Smooth muscle cell of the pulmonary artery (primary cell): ENCODE results near the gene CALY. TPM values are rescaled to one million over a fixed set of nuclear protein-coding genes. Genes with fewer than 3 reads are reported as not detected.

ENCODE experiments used
- total RNA-seq: library from RNA; depleted of rRNA; stranded (reverse); fragments of >200 nt; gene quantifications from 2 replicates; pipeline ENCODE4 v1.2.3, GENCODE V29; 2014

Gene CALY, protein sequence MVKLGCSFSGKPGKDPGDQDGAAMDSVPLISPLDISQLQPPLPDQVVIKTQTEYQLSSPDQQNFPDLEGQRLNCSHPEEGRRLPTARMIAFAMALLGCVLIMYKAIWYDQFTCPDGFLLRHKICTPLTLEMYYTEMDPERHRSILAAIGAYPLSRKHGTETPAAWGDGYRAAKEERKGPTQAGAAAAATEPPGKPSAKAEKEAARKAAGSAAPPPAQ
- not detected in 2 replicates for total RNA-seq

DNA sequence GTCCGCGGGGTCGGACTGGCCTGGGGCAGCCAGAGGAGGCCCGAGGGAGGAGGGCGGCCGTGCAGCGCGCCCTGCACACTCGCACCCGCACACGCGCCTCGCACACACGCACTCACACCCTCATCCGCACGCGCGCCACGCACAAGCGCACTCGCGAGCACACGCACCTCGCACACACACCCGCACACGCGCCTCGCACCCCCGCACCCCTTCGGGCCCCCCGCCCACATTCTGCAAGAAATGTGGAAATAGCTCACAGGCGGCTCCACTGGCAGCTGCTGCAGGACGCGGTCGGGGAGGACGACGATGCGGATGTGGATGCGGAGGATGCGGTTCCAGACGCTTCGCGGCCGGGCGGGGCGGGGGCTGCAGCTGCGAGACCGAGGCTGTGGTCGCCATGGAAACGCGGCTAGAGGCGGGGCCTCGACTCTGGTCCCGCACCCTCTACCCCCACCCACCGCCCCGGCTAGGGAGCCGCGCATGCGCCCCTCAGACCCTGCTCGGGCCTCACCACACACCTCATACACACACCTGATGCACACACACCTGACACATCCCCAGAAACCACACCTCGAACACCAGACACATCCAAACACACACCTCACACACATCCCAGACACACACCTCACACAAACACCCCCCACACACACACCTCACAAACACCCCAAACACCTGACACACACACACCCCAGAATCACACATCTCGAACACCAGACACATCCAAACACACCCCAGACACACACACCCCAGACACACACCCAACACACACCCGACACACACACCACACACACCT is at the start of gene CALY:
CALY (minus strand) TSS at position 320 of the 793 bp plus-strand sequence. CDS start 7,907 bp downstream, outside the sequence.

DNA sequence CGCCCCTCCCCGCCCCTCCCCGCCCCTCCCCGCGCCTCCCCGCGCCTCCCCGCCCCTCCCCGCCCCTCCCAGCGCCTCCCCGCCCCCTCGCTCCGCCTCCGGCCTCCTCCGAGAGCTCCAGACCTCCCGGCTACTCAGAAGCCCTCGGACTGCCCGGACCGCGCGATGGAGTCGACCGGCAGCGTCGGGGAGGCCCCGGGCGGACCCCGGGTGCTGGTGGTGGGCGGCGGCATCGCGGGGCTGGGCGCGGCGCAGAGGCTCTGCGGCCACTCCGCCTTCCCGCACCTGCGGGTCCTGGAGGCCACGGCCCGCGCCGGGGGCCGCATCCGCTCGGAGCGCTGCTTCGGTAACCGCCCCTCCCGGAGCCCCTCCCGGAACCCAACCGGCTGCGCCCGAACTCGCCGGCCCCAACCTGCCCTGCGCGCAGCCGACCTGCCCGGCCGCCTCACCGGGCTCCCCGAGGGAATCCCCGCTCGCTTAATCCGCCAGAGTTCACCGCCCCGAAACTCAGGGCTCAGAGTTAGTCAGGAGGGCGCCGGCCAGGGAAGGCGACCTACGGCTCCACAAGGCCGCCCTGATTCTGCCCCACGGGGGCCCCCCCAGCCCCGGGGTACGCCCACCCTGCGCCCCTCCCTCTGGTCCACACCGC is 42.6 kb upstream of the CALY start, which contains the start of gene PAOX:
PAOX (plus strand) TSS at position 111 of the 649 bp plus-strand sequence; CDS start at position 166, 55 bp downstream.

DNA sequence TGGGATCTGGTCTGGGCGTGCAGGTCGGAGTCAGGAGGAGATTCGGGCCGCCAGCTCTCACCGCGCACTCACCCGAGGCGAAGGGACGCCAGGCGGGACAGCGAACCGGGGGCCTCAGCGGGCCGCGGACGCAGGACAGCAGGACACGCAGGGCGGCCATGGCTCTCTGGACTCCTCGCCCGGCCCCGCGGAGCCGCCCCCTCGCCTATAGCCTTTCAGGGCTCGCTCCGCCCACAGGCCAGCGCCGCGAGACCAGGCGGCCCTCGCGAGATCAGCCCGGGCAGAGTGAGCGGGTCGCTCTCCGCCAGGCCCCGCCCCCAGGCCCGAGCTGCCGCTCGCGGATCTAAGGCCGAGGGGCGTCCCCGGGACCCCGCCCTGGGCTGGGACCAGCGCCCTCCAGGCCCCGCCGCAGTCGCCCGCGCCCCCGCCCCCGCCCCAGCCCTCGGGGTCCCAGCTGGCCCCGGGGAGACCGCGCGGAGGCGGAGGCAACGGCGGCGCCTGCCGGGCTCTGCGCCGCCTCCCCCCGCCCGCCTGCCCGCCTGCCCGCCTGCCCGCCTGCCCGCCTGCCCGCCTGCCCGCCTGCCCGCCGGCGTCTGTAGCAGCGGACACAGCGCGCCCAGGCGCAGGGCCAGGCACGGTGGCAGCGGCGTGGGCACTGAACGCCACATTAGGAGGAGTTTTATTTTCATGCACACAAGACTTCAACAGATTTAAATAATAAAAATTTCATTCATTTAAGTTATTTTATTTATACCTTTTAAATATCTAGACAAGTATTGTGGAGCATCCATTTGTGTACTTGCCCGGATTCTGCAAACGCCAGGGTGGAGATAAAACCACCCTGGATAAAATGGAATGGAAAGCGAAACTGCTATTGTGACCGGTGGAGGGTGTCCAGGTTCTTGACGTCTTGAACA is 36.7 kb upstream of the CALY start, which contains the start of gene ECHS1:
ECHS1 (minus strand) TSS at position 181 of the 917 bp plus-strand sequence; CDS start at position 160, 21 bp downstream.

GRCh38 chr10:133357285-133358161 is 20.8 kb upstream of the CALY start, which contains the start of gene FUOM:
FUOM (minus strand) TSS chr10:133358019; CDS start chr10:133358007, 12 bp downstream.

DNA sequence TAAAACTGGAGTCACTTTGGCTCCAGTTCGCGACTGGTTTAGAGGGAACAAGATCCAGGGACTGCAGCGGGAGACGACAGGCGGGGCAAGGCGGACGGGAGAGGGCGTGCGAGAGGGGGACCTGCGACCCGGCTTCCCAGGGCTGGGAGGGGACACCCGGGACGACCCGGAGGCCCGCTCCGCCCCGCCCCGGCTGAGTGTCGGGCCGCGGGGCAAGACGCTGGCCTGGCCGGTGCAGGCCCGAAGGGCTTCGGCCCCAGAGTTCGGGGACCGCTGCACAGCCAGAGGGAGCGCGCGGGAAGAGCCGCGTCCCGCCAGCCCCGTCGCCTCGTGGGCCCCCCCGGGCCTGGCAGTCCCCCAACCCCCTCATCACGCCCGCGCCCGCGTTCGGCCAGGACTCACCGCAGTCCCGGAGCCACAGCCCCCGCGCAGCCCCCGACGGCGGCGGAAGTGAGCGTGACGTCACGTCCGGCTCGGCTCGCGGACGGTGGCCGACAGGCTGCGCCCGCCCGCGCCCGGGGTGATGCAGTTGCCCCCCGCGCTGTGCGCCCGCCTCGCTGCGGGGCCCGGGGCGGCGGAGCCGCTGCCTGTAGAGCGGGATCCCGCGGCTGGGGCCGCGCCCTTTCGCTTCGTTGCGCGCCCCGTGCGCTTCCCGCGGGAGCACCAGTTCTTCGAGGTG is 28.1 kb downstream of the CALY start, which contains the start of the genes TUBGCP2 and ZNF511:
TUBGCP2 (minus strand) TSS at position 452 of the 679 bp plus-strand sequence. CDS start 5,931 bp downstream, outside the sequence.
ZNF511 (plus strand) TSS at position 494 of the 679 bp plus-strand sequence; CDS start at position 524, 30 bp downstream.

GRCh38 chr10:133276435-133277201 is 60.1 kb downstream of the CALY start, which contains the start of gene ADAM8:
ADAM8 (minus strand) TSS chr10:133276868; CDS start chr10:133276817, 51 bp downstream.

Other genes with a start within 250 kb of the CALY start
- gene ADGRA1, start 249.0 kb downstream of the CALY start, total RNA-seq = not detected in 2 replicates
- gene KNDC1, start 176.7 kb downstream of the CALY start, total RNA-seq = 0.65 and 0.86 TPM in 2 replicates
- not detected in 2 replicates for gene UTF1, start 106.7 kb downstream of the CALY start, total RNA-seq
- not detected in 2 replicates for gene VENTX, start 99.0 kb downstream of the CALY start, total RNA-seq
- gene ADAM8, start 60.0 kb downstream of the CALY start, total RNA-seq = 1.5 and 2.7 TPM in 2 replicates
- 54.7 and 64.7 TPM in 2 replicates for gene TUBGCP2, start 28.0 kb downstream of the CALY start, total RNA-seq
- gene ZNF511, start 28.0 kb downstream of the CALY start, total RNA-seq = 16.1 and 17.1 TPM in 2 replicates
- gene PRAP1, start 10.5 kb upstream of the CALY start, total RNA-seq = not detected in 2 replicates
- 4.4 and 6.3 TPM in 2 replicates for gene FUOM, start 21.1 kb upstream of the CALY start, total RNA-seq
- gene ECHS1, start 36.5 kb upstream of the CALY start, total RNA-seq = 57.7 and 60.6 TPM in 2 replicates
- 4.0 and 5.6 TPM in 2 replicates for gene PAOX, start 42.4 kb upstream of the CALY start, total RNA-seq
- gene MTG1, start 57.3 kb upstream of the CALY start, total RNA-seq = 19.9 and 29.1 TPM in 2 replicates
- gene SPRN, start 87.7 kb upstream of the CALY start, total RNA-seq = 0.39 and 1.6 TPM in 2 replicates
- 2.5 and 2.8 TPM in 2 replicates for gene SCART1, start 117.0 kb upstream of the CALY start, total RNA-seq
- 0.20 and 0.86 TPM in 2 replicates for gene CYP2E1, start 190.5 kb upstream of the CALY start, total RNA-seq
- gene SYCE1, start 228.7 kb upstream of the CALY start, total RNA-seq = 0.07 TPM in 1 of 2 replicates, not detected in the other